Measurements from ENCODE around the gene AATK.

Gene AATK

GRCh38 chr17:81166033-81166492 lies at the start of gene AATK:
Gene AATK, minus strand, starts transcription at chr17:81166221. Its CDS starts 229 bp downstream, at chr17:81165992.
- no peak for DNase-seq

GRCh38 chr17:81213978-81214377 lies 48.0 kb upstream of the AATK start:
- no peak for DNase-seq

- DNase-seq, result no peak
Observed at GRCh38 chr17:81212365-81212764, 46.3 kb upstream of the AATK start.

GRCh38 chr17:81210868-81211267 lies 44.8 kb upstream of the AATK start:
- no peak for DNase-seq

- DNase-seq, result no peak
Observed at GRCh38 chr17:81210466-81210865, 44.4 kb upstream of the AATK start.

GRCh38 chr17:81209141-81209540 lies 43.1 kb upstream of the AATK start:
- no peak for DNase-seq

- no peak for DNase-seq
Observed at GRCh38 chr17:81208651-81209050, 42.6 kb upstream of the AATK start.

GRCh38 chr17:81207610-81208581 lies 41.9 kb upstream of the AATK start:
- no peak for DNase-seq

GRCh38 chr17:81206657-81207056 lies 40.6 kb upstream of the AATK start:
- no peak for DNase-seq

GRCh38 chr17:81206166-81206565 lies 40.1 kb upstream of the AATK start:
- no peak for DNase-seq

- DNase-seq, result no peak
Observed at GRCh38 chr17:81204578-81204977, 38.6 kb upstream of the AATK start.

- DNase-seq, result no peak
Observed at GRCh38 chr17:81203136-81203535, 37.1 kb upstream of the AATK start.

- no peak for DNase-seq
Observed at GRCh38 chr17:81202318-81202717, 36.3 kb upstream of the AATK start.

GRCh38 chr17:81200695-81201580 lies 34.9 kb upstream of the AATK start:
- no peak for DNase-seq

GRCh38 chr17:81200201-81200600 lies 34.2 kb upstream of the AATK start:
- no peak for DNase-seq

- no peak for DNase-seq
Observed at GRCh38 chr17:81199482-81199830, 33.4 kb upstream of the AATK start.

- no peak for DNase-seq
Observed at GRCh38 chr17:81198826-81199481, 32.9 kb upstream of the AATK start.

- DNase-seq, result no peak
Observed at GRCh38 chr17:81197831-81198490, 31.9 kb upstream of the AATK start.

GRCh38 chr17:81197409-81197795 lies 31.4 kb upstream of the AATK start:
- no peak for DNase-seq

GRCh38 chr17:81196505-81197408 lies 30.7 kb upstream of the AATK start:
- no peak for DNase-seq

GRCh38 chr17:81195941-81196495 lies 30.0 kb upstream of the AATK start:
- no peak for DNase-seq
